GM12878 (cell line): Measurements from ENCODE around the gene HORMAD2. TPM values are rescaled to one million over a fixed set of nuclear protein-coding genes. Genes with fewer than 3 reads are reported as not detected.

ENCODE experiments used
- ATAC-seq: fragments of 200-7000 bp; cut with Tn5 transposase; 3 replicates; pipeline ENCODE4 v1.9.1; 2020; ENCODE audit warnings: mild to moderate bottlenecking, moderate library complexity
- BruUV-seq: library from RNA; stranded (reverse); fragments of 400-500 nt; replicated peaks from 2 replicates; lab custom pipeline; 2021; lab: Mats Ljungman, UMichigan
- CTCF ChIA-PET: fragments of 300-600 bp; sonication (Branson Sonifier 250); formaldehyde crosslinking; extraction: SDS; loops from one replicate; lab custom pipeline; 2021; ENCODE audit warnings: inconsistent platforms; lab: Yijun Ruan, JAX
- POLR2A ChIA-PET: fragments of 350-600 bp; formaldehyde crosslinking; extraction: SDS; loops from one replicate; lab custom pipeline; 2021; ENCODE audit warnings: inconsistent platforms; lab: Charles Lee
- RAD21 ChIA-PET: fragments of 300-600 bp; sonication (Branson Sonifier 250); formaldehyde crosslinking; loops from one replicate; lab custom pipeline; 2023; ENCODE audit warnings: antibody characterized with exemption; ENCODE audit not compliant: unreplicated experiment; lab: Charles Lee
- SMC1A ChIA-PET: fragments of 300-600 bp; sonication (Branson Sonifier 250); formaldehyde crosslinking; loops from one replicate; lab custom pipeline; 2023; ENCODE audit not compliant: unreplicated experiment, uncharacterized antibody; lab: Charles Lee
- DNase-seq: peaks from one replicate; pipeline ENCODE4 v3.0.0-alpha.2; 2011; ENCODE audit warnings: low read depth, low spot score
- FAIRE-seq: peaks from 3 replicates; lab custom pipeline; 2011; peaks lifted over from hg19 to GRCh38; lab: Jason Lieb, UNC
- H2AFZ ChIP-seq: 2 replicates; pipeline ENCODE4 v1.6.0; 2011; ENCODE audit warnings: low read depth, low read length, control low read depth; ENCODE audit not compliant: control insufficient read depth
- H3K27ac ChIP-seq: 2 replicates; pipeline ENCODE4 v1.5.1; 2011; ENCODE audit warnings: control low read depth; ENCODE audit not compliant: control insufficient read depth, insufficient read depth
- H3K27me3 ChIP-seq, 2 experiments: replicated peaks in 1 of 2; 2 replicates each; pipeline versions ENCODE4 v1.6.0 to v1.6.1; 2011; ENCODE audit warnings: low read length in 1 of 2; ENCODE audit not compliant: control insufficient read depth in 2 of 2, insufficient read depth in 2 of 2
- H3K36me3 ChIP-seq, 2 experiments: 2 replicates each; pipeline ENCODE4 v1.5.1; 2011; ENCODE audit warnings: low read length in 1 of 2; ENCODE audit not compliant: control insufficient read depth in 2 of 2, insufficient read depth in 2 of 2
- H3K4me1 ChIP-seq: 2 replicates; pipeline ENCODE4 v1.6.1; 2011; ENCODE audit warnings: mild to moderate bottlenecking, low read length, moderate library complexity, mixed read lengths; ENCODE audit not compliant: control insufficient read depth, insufficient read depth
- H3K4me2 ChIP-seq: 2 replicates; pipeline ENCODE4 v1.6.0; 2011; ENCODE audit warnings: control low read depth; ENCODE audit not compliant: control insufficient read depth, insufficient read depth
- H3K4me3 ChIP-seq: fragments of 200-600 bp; sonication (generic); 2 replicates; pipeline ENCODE4 v1.5.1; 2016
- H3K79me2 ChIP-seq: 2 replicates; pipeline ENCODE4 v1.6.0; 2011; ENCODE audit warnings: low read length; ENCODE audit not compliant: control insufficient read depth, insufficient read depth
- H3K9ac ChIP-seq: 2 replicates; pipeline ENCODE4 v1.8.0; 2011; ENCODE audit warnings: low read length, control low read depth, mixed read lengths; ENCODE audit not compliant: control insufficient read depth, insufficient read depth
- H3K9me3 ChIP-seq: replicated peaks from 3 replicates; pipeline ENCODE4 v1.5.1; 2011; ENCODE audit warnings: mild to moderate bottlenecking, low read length; ENCODE audit not compliant: control insufficient read depth, insufficient read depth
- H4K20me1 ChIP-seq: 2 replicates; pipeline ENCODE4 v1.6.0; 2011; ENCODE audit not compliant: control insufficient read depth, insufficient read depth
- ATF2 ChIP-seq: IDR thresholded peaks from 2 replicates; pipeline ENCODE4 v1.6.1; 2012; ENCODE audit warnings: low read length, inconsistent platforms
- BRCA1 ChIP-seq: IDR thresholded peaks from 2 replicates; pipeline ENCODE4 v1.6.1; 2011; ENCODE audit warnings: low read depth, low read length, improper control_type of control experiment
- CBX5 ChIP-seq: sonication (generic); IDR thresholded peaks from 2 replicates; pipeline ENCODE4 v1.6.1; 2016; ENCODE audit warnings: low read depth, moderate library complexity, mild to moderate bottlenecking, inconsistent platforms
- CTCF ChIP-seq, 3 experiments: IDR thresholded peaks in 2 of 3; conservative IDR thresholded peaks in 1 of 3; 2 replicates each; pipeline ENCODE4 v1.5.1; 2011; ENCODE audit warnings: low read depth in 3 of 3, low read length in 3 of 3, mild to moderate bottlenecking in 3 of 3, control low read depth in 2 of 3, moderate library complexity in 2 of 3, inconsistent platforms in 1 of 3, mixed read lengths in 1 of 3; ENCODE audit not compliant: control insufficient read depth in 2 of 3, insufficient read depth in 1 of 3; ENCODE audit errors: extremely low read depth in 1 of 3
- HSF1 ChIP-seq: fragments of 150-350 bp; IDR thresholded peaks from 2 replicates; pipeline ENCODE4 v1.6.1; 2014; ENCODE audit warnings: mild to moderate bottlenecking, low read depth, low read length
- IRF3 ChIP-seq: fragments of 450-650 bp; IDR thresholded peaks from 2 replicates; pipeline ENCODE4 v1.6.1; 2014; ENCODE audit warnings: mild to moderate bottlenecking
- MTA3 ChIP-seq: IDR thresholded peaks from 2 replicates; pipeline ENCODE4 v1.6.1; 2012; ENCODE audit warnings: low read length, inconsistent platforms, borderline replicate concordance
- RAD51 ChIP-seq: fragments of 450-650 bp; IDR thresholded peaks from 2 replicates; pipeline ENCODE4 v1.6.1; 2016; ENCODE audit warnings: moderate library complexity, mild to moderate bottlenecking, inconsistent platforms
- RBBP5 ChIP-seq: fragments of 200-600 bp; sonication (generic); conservative IDR thresholded peaks from 2 replicates; pipeline ENCODE4 v1.6.1; 2016
- RFX5 ChIP-seq: IDR thresholded peaks from 2 replicates; pipeline ENCODE4 v1.6.1; 2011; ENCODE audit warnings: low read depth, low read length, improper control_type of control experiment
- SMARCA5 ChIP-seq: fragments of 450-650 bp; IDR thresholded peaks from 2 replicates; pipeline ENCODE4 v1.6.1; 2017; ENCODE audit warnings: mild to moderate bottlenecking
- SPI1 ChIP-seq: IDR thresholded peaks from 2 replicates; pipeline ENCODE4 v1.6.1; 2011; ENCODE audit warnings: low read depth, mild to moderate bottlenecking, low read length, moderate library complexity, borderline replicate concordance; ENCODE audit not compliant: insufficient read depth
- TBL1XR1 ChIP-seq: IDR thresholded peaks from 2 replicates; pipeline ENCODE4 v1.6.1; 2012; ENCODE audit warnings: low read depth, low read length, improper control_type of control experiment
- ZNF207 ChIP-seq: fragments of 450-650 bp; IDR thresholded peaks from 2 replicates; pipeline ENCODE4 v1.6.1; 2014; ENCODE audit warnings: antibody characterized with exemption, mild to moderate bottlenecking, borderline replicate concordance
- WGBS: methylation state at CpG from one replicate; pipeline ENCODE4 v1.1.6; 2016; ENCODE audit warnings: low lambda C conversion rate; ENCODE audit not compliant: insufficient replicate concordance, insufficient coverage; ENCODE audit errors: missing lambda C conversion rate; 5-methylcytosine and 5-hydroxymethylcytosine counted together
- in situ Hi-C: fragments of 300-500 bp; cut with MboI; formaldehyde crosslinking; loops from 9 replicates; pipeline ENCODE4 v1.14.3; 2018; ENCODE audit warnings: mixed read lengths
- intact Hi-C: fragments of 100-400 bp; cut with micrococcal nuclease; formaldehyde crosslinking; loops from one replicate; pipeline ENCODE4 v1.14.2; 2022; ENCODE audit not compliant: unreplicated experiment
- polyA plus RNA-seq, 11 experiments: library from polyadenylated mRNA; depleted of rRNA in 4 of 11; unstranded in 6 of 11; stranded (reverse) in 5 of 11; fragments of >200 nt; fragmentation: Nextera tagmentation in 4 of 11; fragmentation: Illumina TruSeq in 1 of 11; extraction: Ambion mirVana in 4 of 11; extraction: Trizol in 1 of 11; gene quantifications; 1 replicate in 1 of 11; 2 replicates in 10 of 11; pipeline versions ENCODE4 v1.2.1 to v1.2.3, GENCODE V29; 2011 to 2016; ENCODE audit warnings: inconsistent platforms in 2 of 11, missing spikeins in 2 of 11, low read depth in 1 of 11
- total RNA-seq, 4 experiments: library from RNA; depleted of rRNA in 3 of 4; stranded (reverse); fragments of >200 nt in 3 of 4; fragmentation: Illumina TruSeq in 1 of 4; extraction: Trizol in 1 of 4; gene quantifications; 2 replicates each; pipeline versions ENCODE4 v1.2.1 to v1.2.3, GENCODE V29; 2013 to 2021

HORMAD2 gene
- total and polyA plus RNA-seq, 10 of the 15 experiments (the other 5 are each of a cell fraction or from before 2014, with no cell fraction given): 0.07 to 0.13 TPM; not detected in 8

GRCh38 chr22:30150212-30150611 is 69.9 kb downstream of the HORMAD2 start:
- ChIA-PET SMC1A (no interaction called here), POLR2A (no interaction called here), CTCF (no interaction called here), RAD21 (no interaction called here)
- DNase-seq: no peak
- in situ Hi-C loops: no loop called here
- Histone ChIP-seq H3K79me2 (no peaks in the 10 kb centered on the region), H2AFZ (no peak overlapping the region), H3K4me3 (no peak overlapping the region), H4K20me1 (no peaks in the 10 kb centered on the region), H3K36me3 (no peaks in the 10 kb centered on the region), H3K9me3 (no peaks in the 10 kb centered on the region), H3K27me3 (no peaks in the 10 kb centered on the region; a peak in 1 of 4 replicates), H3K9ac (no peak overlapping the region), H3K27ac (no peak overlapping the region), H3K4me2 (no peak overlapping the region), H3K4me1 (no peaks in the 10 kb centered on the region)
- BruUV-seq: no TSS peak
- WGBS: 0% methylated on average over 1 of the region's 1 CpG
- FAIRE-seq: no peak
- intact Hi-C loops: no loop called here
- no peak for ATAC-seq
- TF ChIP-seq RAD51 (no peak), BRCA1 (no peak), IRF3 (no peak), ZNF207 (no peak), CTCF (IDR thresholded peaks at IDR 0.05 in 2 of 3, conservative IDR thresholded peaks at IDR 0.05 in 1 of 3; ENCODE audit: control insufficient read depth in 2 of 3, extremely low read depth in 1 of 3, insufficient read depth in 1 of 3, low read depth in 3 of 3, low read length in 3 of 3) (no peak), SPI1 (no peak), MTA3 (no peak), RBBP5 (no peak), ATF2 (no peak), RFX5 (no peak), SMARCA5 (no peak), TBL1XR1 (no peak), HSF1 (no peak), CBX5 (no peak)
